Caco-2 (cell line): ENCODE measurements around the gene RSL1D1. TPM values are rescaled to one million over a fixed set of nuclear protein-coding genes. Genes with fewer than 3 reads are reported as not detected.
"Not testable (repeated sequence)": the region's sequence is repeated elsewhere in the genome, so short reads cannot be mapped to it uniquely, and the experiment has no call there.

Experiments used
- BruUV-seq: library from RNA; stranded (reverse); fragments of 400-500 nt; replicated peaks from 2 replicates; lab custom pipeline; 2021; lab: Mats Ljungman, UMichigan
- CTCF ChIA-PET: fragments of 300-600 bp; sonication (Branson Sonifier 250); formaldehyde crosslinking; loops from one replicate; lab custom pipeline; 2022; ENCODE audit warnings: antibody characterized with exemption; lab: Charles Lee
- POLR2A ChIA-PET: fragments of 300-600 bp; sonication (Branson Sonifier 250); formaldehyde crosslinking; loops from one replicate; lab custom pipeline; 2022; ENCODE audit warnings: antibody characterized with exemption; lab: Charles Lee
- DNase-seq, 2 experiments: peaks; one replicate each; pipeline versions ENCODE4 v3.0.0 to v3.0.0-alpha.2; 2020 to 2022
- H3K27me3 ChIP-seq: replicated peaks from 2 replicates; pipeline ENCODE4 v1.6.0; 2011; ENCODE audit warnings: low read length; ENCODE audit not compliant: control insufficient read depth, insufficient read depth
- H3K36me3 ChIP-seq: 2 replicates; pipeline ENCODE4 v1.5.1; 2011; ENCODE audit warnings: low read length; ENCODE audit not compliant: control insufficient read depth, insufficient read depth
- H3K4me1 ChIP-seq: fragments of 250-450 bp; sonication (Bioruptor Pico); 2 replicates; pipeline ENCODE4 v1.5.1; 2020; ENCODE audit warnings: mild to moderate bottlenecking
- H3K4me3 ChIP-seq: 2 replicates; pipeline ENCODE4 v1.5.1; 2011; ENCODE audit warnings: low read depth, mild to moderate bottlenecking, control low read depth, low read length
- H3K9me3 ChIP-seq: fragments of 250-450 bp; sonication (Bioruptor Pico); 2 replicates; pipeline ENCODE4 v1.5.1; 2020; ENCODE audit warnings: mild to moderate bottlenecking, moderate library complexity
- H3K27ac Mint-ChIP-seq: one replicate; pipeline ENCODE4 v1.8.0; 2022; ENCODE audit warnings: mixed read lengths; ENCODE audit not compliant: unreplicated experiment
- H3K27me3 Mint-ChIP-seq: one replicate; pipeline ENCODE4 v1.8.0; 2022; ENCODE audit warnings: mixed read lengths; ENCODE audit not compliant: insufficient read depth, unreplicated experiment
- H3K36me3 Mint-ChIP-seq: one replicate; pipeline ENCODE4 v1.8.0; 2022; ENCODE audit warnings: mild to moderate bottlenecking, mixed read lengths; ENCODE audit not compliant: insufficient read depth, unreplicated experiment
- H3K4me1 Mint-ChIP-seq: one replicate; pipeline ENCODE4 v1.8.0; 2022; ENCODE audit warnings: low read depth, mixed read lengths; ENCODE audit not compliant: unreplicated experiment
- H3K4me3 Mint-ChIP-seq: one replicate; pipeline ENCODE4 v1.8.0; 2022; ENCODE audit warnings: mild to moderate bottlenecking, moderate library complexity, mixed read lengths; ENCODE audit not compliant: unreplicated experiment
- H3K9me3 Mint-ChIP-seq: one replicate; pipeline ENCODE4 v1.8.0; 2022; ENCODE audit warnings: mixed read lengths; ENCODE audit not compliant: unreplicated experiment
- intact Hi-C: fragments of 100-400 bp; cut with micrococcal nuclease; formaldehyde crosslinking; loops from one replicate; pipeline ENCODE4 v1.10.0; 2022; ENCODE audit not compliant: unreplicated experiment
- total RNA-seq: library from RNA; stranded (reverse); gene quantifications from 2 replicates; pipeline ENCODE4 v1.2.3, GENCODE V29; 2022
- TF ChIP-seq, protein P1 (sequence below), 2 experiments: fragments of 200-600 bp in 1 of 2; IDR thresholded peaks; 1 replicate in 1 of 2; 2 replicates in 1 of 2; pipeline versions ENCODE4 v1.5.1 to v1.8.0; 2011 to 2022; ENCODE audit warnings: antibody characterized with exemption in 1 of 2, control low read depth in 1 of 2, inconsistent platforms in 1 of 2, low read depth in 1 of 2, low read length in 1 of 2, mild to moderate bottlenecking in 1 of 2, moderate library complexity in 1 of 2; ENCODE audit not compliant: insufficient read depth in 1 of 2, severe bottlenecking in 1 of 2, unreplicated experiment in 1 of 2

RSL1D1 gene
- total RNA-seq, 1 experiment from 2014 or later: 227 TPM

GRCh38 chr16:11792410-11793241 lies 58.7 kb downstream of the RSL1D1 start:
- Mint-ChIP-seq H3K36me3 (peaks cover 42% of the 10 kb centered on the region), H3K9me3 (no peaks in the 10 kb centered on the region), H3K27ac (no peak overlapping the region), H3K4me1 (peaks cover 14% of the 10 kb centered on the region), H3K27me3 (no peaks in the 10 kb centered on the region), H3K4me3 (no peak overlapping the region)
- Histone ChIP-seq H3K4me3 (no peak overlapping the region), H3K36me3 (peaks cover 1% of the 10 kb centered on the region; the same call in 1 of the 2 replicates), H3K4me1 (peaks cover 16% of the 10 kb centered on the region), H3K27me3 (no peaks in the 10 kb centered on the region), H3K9me3 (no peaks in the 10 kb centered on the region)
- TF ChIP-seq, protein P1, sequence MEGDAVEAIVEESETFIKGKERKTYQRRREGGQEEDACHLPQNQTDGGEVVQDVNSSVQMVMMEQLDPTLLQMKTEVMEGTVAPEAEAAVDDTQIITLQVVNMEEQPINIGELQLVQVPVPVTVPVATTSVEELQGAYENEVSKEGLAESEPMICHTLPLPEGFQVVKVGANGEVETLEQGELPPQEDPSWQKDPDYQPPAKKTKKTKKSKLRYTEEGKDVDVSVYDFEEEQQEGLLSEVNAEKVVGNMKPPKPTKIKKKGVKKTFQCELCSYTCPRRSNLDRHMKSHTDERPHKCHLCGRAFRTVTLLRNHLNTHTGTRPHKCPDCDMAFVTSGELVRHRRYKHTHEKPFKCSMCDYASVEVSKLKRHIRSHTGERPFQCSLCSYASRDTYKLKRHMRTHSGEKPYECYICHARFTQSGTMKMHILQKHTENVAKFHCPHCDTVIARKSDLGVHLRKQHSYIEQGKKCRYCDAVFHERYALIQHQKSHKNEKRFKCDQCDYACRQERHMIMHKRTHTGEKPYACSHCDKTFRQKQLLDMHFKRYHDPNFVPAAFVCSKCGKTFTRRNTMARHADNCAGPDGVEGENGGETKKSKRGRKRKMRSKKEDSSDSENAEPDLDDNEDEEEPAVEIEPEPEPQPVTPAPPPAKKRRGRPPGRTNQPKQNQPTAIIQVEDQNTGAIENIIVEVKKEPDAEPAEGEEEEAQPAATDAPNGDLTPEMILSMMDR (IDR thresholded peaks at IDR 0.05; ENCODE audit: insufficient read depth in 1 of 2, low read depth in 1 of 2, low read length in 1 of 2, severe bottlenecking in 1 of 2, unreplicated experiment in 1 of 2): no peak
- ChIA-PET CTCF (no interaction called here), POLR2A (interaction anchor here (1.2 kb wide), 1 partner anchor 50 kb away, joined by 5 read pairs; the partner anchor contains the start of gene TXNDC11)
- no TSS peak for BruUV-seq
- DNase-seq: peak in 1 of 2 experiments; percentile 14
- intact Hi-C loops: no loop called here

DNA sequence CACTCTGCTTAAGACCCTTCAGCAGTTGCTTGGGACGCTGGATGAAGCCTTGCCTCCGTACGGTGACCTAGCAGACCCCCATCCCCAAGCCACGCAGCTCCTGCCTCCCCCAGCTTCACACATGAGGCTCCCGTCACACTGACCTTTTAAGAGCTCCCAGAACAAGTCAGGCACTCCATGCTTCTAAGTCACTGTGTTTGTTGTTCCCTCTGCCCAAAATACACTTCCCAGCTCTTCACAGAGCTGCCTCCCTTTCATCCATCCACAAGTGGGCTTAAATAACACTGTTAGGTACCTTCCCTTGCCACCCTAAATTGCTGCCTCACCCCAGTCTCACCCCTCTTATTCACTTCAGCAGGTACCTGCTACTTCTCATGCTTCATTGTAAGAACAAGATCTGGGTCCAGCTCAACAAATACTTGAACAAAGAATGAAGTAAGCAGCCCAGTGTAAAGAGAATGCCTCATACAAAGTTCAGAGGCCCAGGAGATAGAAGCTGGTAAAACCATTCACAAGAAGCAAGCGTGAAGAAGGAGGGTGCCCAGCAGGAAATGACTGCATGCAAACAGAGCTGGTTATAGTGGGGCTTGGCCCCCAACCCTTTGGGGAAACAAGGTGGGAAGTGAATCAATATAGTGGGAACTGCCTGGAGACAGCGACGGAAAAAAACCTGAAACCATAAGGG lies 60.1 kb downstream of the RSL1D1 start:
- DNase-seq: no peak
- no peak overlapping the region for H3K4me3 ChIP-seq

GRCh38 chr16:11788914-11789313 lies 62.4 kb downstream of the RSL1D1 start:
- DNase-seq: no peak
- TF ChIP-seq, protein P1 (IDR thresholded peaks at IDR 0.05; ENCODE audit: insufficient read depth in 1 of 2, low read depth in 1 of 2, low read length in 1 of 2, severe bottlenecking in 1 of 2, unreplicated experiment in 1 of 2): no peak
- H3K4me1 ChIP-seq: peaks cover 11% of the 10 kb centered on the region
- no peak overlapping the region for H3K4me3 Mint-ChIP-seq
- peaks cover 13% of the 10 kb centered on the region for H3K36me3 Mint-ChIP-seq
- no TSS peak for BruUV-seq
- no peak overlapping the region for H3K4me3 ChIP-seq
- no peaks in the 10 kb centered on the region for H3K9me3 Mint-ChIP-seq
- peaks cover 1% of the 10 kb centered on the region; the same call in 1 of the 2 replicates for H3K36me3 ChIP-seq
- no peak overlapping the region for H3K27ac Mint-ChIP-seq
- H3K27me3 ChIP-seq: no peaks in the 10 kb centered on the region
- ChIA-PET POLR2A (no interaction called here), CTCF (no interaction called here)
- H3K27me3 Mint-ChIP-seq: no peaks in the 10 kb centered on the region
- peaks cover 15% of the 10 kb centered on the region for H3K4me1 Mint-ChIP-seq
- H3K9me3 ChIP-seq: no peaks in the 10 kb centered on the region
- intact Hi-C loops: no loop called here

More for the DNA sequence above, 60.1 kb downstream of the RSL1D1 start:
- no TSS peak for BruUV-seq
- no peaks in the 10 kb centered on the region for H3K9me3 ChIP-seq
- no peak overlapping the region for H3K27ac Mint-ChIP-seq
- H3K27me3 ChIP-seq: no peaks in the 10 kb centered on the region
- no peaks in the 10 kb centered on the region for H3K9me3 Mint-ChIP-seq
- H3K36me3 Mint-ChIP-seq: peaks cover 37% of the 10 kb centered on the region
- TF ChIP-seq, protein P1 (IDR thresholded peaks at IDR 0.05; ENCODE audit: insufficient read depth in 1 of 2, low read depth in 1 of 2, low read length in 1 of 2, severe bottlenecking in 1 of 2, unreplicated experiment in 1 of 2): no peak
- H3K27me3 Mint-ChIP-seq: no peaks in the 10 kb centered on the region
- ChIA-PET POLR2A (interaction anchor here (1.2 kb wide), 1 partner anchor 48 kb away, joined by 5 read pairs; the partner anchor contains the start of gene TXNDC11), CTCF (no interaction called here)
- intact Hi-C loops: no loop called here
- H3K36me3 ChIP-seq: peaks cover 1% of the 10 kb centered on the region; the same call in 1 of the 2 replicates
- H3K4me3 Mint-ChIP-seq: no peak overlapping the region
- H3K4me1 ChIP-seq: peaks cover 15% of the 10 kb centered on the region
- H3K4me1 Mint-ChIP-seq: peaks cover 14% of the 10 kb centered on the region

GRCh38 chr16:11784980-11785599 lies 66.3 kb downstream of the RSL1D1 start:
- DNase-seq, H3K4me3 ChIP-seq, BruUV-seq, H3K27me3 Mint-ChIP-seq, H3K9me3 Mint-ChIP-seq, POLR2A ChIA-PET, intact Hi-C loops, H3K27ac Mint-ChIP-seq, H3K9me3 ChIP-seq, H3K36me3 ChIP-seq, H3K4me1 ChIP-seq, H3K27me3 ChIP-seq, H3K4me3 Mint-ChIP-seq, CTCF ChIA-PET: not testable (repeated sequence)
- peaks cover 13% of the 10 kb centered on the region for H3K36me3 Mint-ChIP-seq
- H3K4me1 Mint-ChIP-seq: peaks cover 10% of the 10 kb centered on the region
